Erythroblast (primary cell): ENCODE measurements around the gene HES5.

ENCODE experiments used
- GATA1 ChIP-seq: IDR thresholded peaks from 2 replicates; pipeline ENCODE4 v1.6.1; 2011; ENCODE audit warnings: low read depth, mild to moderate bottlenecking, control low read depth, low read length, moderate library complexity
- POLR2A ChIP-seq: IDR thresholded peaks from 2 replicates; pipeline ENCODE4 v1.6.1; 2011; ENCODE audit warnings: mild to moderate bottlenecking, low read length

DNA sequence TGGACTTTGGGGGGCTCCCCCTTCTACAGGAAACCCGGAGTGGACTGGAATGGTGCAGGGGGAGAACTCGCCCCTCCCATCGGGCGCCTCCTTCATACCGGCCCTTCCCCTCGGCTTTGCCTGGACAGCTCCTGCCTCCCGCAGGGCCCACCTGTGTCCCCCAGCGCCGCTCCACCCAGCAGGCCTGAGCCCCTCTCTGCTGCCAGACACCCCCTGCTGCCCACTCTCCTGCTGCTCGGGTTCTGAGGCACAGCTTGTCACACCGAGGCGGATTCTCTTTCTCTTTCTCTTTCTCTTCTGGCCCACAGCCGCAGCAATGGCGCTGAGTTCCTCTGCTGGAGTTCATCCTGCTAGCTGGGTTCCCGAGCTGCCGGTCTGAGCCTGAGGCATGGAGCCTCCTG is 26.2 kb upstream of the HES5 start, which contains the start of gene TNFRSF14:
- TF ChIP-seq POLR2A (peak; percentile 58), GATA1 (no peak)
